IMR-90 (cell line): ENCODE results near the gene SPARC. TPM values are rescaled to one million over a fixed set of nuclear protein-coding genes. Genes with fewer than 3 reads are reported as not detected.
A peak's percentile ranks its signal among the peaks of the same experiment; 100 is the strongest.

Experiments
- ATAC-seq: fragments of 200-7000 bp; cut with Tn5 transposase; 2 replicates; pipeline ENCODE4 v1.9.1; 2020; ENCODE audit warnings: low read depth, mild to moderate bottlenecking, moderate library complexity
- BruUV-seq: library from RNA; stranded (reverse); fragments of 400-500 nt; replicated peaks from 2 replicates; lab custom pipeline; 2021; lab: Mats Ljungman, UMichigan
- CTCF ChIA-PET: fragments of 300-600 bp; formaldehyde crosslinking; extraction: SDS; loops from one replicate; lab custom pipeline; 2021; ENCODE audit warnings: antibody characterized with exemption; lab: Yijun Ruan, JAX
- POLR2A ChIA-PET: fragments of 300-600 bp; sonication (Branson Sonifier 250); formaldehyde crosslinking; loops from one replicate; lab custom pipeline; 2022; ENCODE audit warnings: antibody characterized with exemption; ENCODE audit not compliant: unreplicated experiment; lab: Charles Lee
- DNase-seq: peaks from one replicate; pipeline ENCODE4 v3.0.0; 2013
- H2AFZ ChIP-seq: replicated peaks from 2 replicates; pipeline ENCODE3; 2013; ENCODE audit warnings: low read length, mild to moderate bottlenecking; ENCODE audit not compliant: poor library complexity
- H2AK5ac ChIP-seq: 2 replicates; pipeline ENCODE4 v1.6.1; 2013; ENCODE audit warnings: low read depth, low read length, inconsistent platforms
- H2AK9ac ChIP-seq: replicated peaks from 2 replicates; pipeline ENCODE3; 2013; ENCODE audit warnings: mild to moderate bottlenecking, low read depth, low read length, moderate library complexity; ENCODE audit not compliant: poor library complexity
- H2BK120ac ChIP-seq: 2 replicates; pipeline ENCODE4 v1.6.1; 2013; ENCODE audit warnings: low read depth, low read length, inconsistent platforms
- H2BK15ac ChIP-seq: 3 replicates; pipeline ENCODE4 v1.6.1; 2013; ENCODE audit warnings: low read depth, low read length, inconsistent platforms
- H2BK20ac ChIP-seq: 2 replicates; pipeline ENCODE4 v1.6.1; 2013; ENCODE audit warnings: low read depth, mild to moderate bottlenecking, inconsistent platforms, low read length, moderate library complexity
- H2BK5ac ChIP-seq: 2 replicates; pipeline ENCODE4 v1.6.1; 2013; ENCODE audit warnings: mild to moderate bottlenecking, low read depth, low read length, inconsistent platforms; ENCODE audit not compliant: poor library complexity, severe bottlenecking
- H3K14ac ChIP-seq: replicated peaks from 2 replicates; pipeline ENCODE4 v1.6.1; 2013; ENCODE audit warnings: low read depth, low read length, inconsistent platforms
- H3K18ac ChIP-seq: 2 replicates; pipeline ENCODE4 v1.6.1; 2013; ENCODE audit warnings: low read depth, low read length, control low read depth
- H3K23ac ChIP-seq: 2 replicates; pipeline ENCODE4 v1.6.1; 2013; ENCODE audit warnings: low read depth, low read length, inconsistent platforms
- H3K27ac ChIP-seq: 2 replicates; pipeline ENCODE4 v1.5.1; 2013; ENCODE audit warnings: mild to moderate bottlenecking, control low read depth, low read length; ENCODE audit not compliant: insufficient read depth
- H3K27me3 ChIP-seq: 2 replicates; pipeline ENCODE4 v1.6.1; 2013; ENCODE audit warnings: low read length; ENCODE audit not compliant: control insufficient read depth, insufficient read depth
- H3K36me3 ChIP-seq: 2 replicates; pipeline ENCODE4 v1.6.1; 2013; ENCODE audit warnings: low read length, mixed read lengths; ENCODE audit not compliant: control insufficient read depth, insufficient read depth
- H3K4ac ChIP-seq: 2 replicates; pipeline ENCODE4 v1.6.1; 2013; ENCODE audit warnings: low read depth, low read length, inconsistent platforms
- H3K4me1 ChIP-seq: 2 replicates; pipeline ENCODE4 v1.6.1; 2013; ENCODE audit warnings: low read length, mixed read lengths; ENCODE audit not compliant: control insufficient read depth, insufficient read depth
- H3K4me2 ChIP-seq: 2 replicates; pipeline ENCODE4 v1.6.1; 2013; ENCODE audit warnings: low read depth, mild to moderate bottlenecking, control low read depth, low read length, moderate library complexity
- H3K4me3 ChIP-seq: 2 replicates; pipeline ENCODE4 v1.5.1; 2013; ENCODE audit warnings: low read depth, mild to moderate bottlenecking, control low read depth, low read length, moderate library complexity; ENCODE audit not compliant: insufficient read depth
- H3K56ac ChIP-seq: 2 replicates; pipeline ENCODE4 v1.6.1; 2013; ENCODE audit warnings: low read length, inconsistent platforms; ENCODE audit not compliant: insufficient read depth; ENCODE audit errors: extremely low read depth
- H3K79me1 ChIP-seq, 2 experiments: 2 replicates each; pipeline ENCODE4 v1.6.1; 2013; ENCODE audit warnings: low read length in 2 of 2, inconsistent platforms in 1 of 2, low read depth in 1 of 2
- H3K9ac ChIP-seq: 2 replicates; pipeline ENCODE4 v1.6.1; 2013; ENCODE audit warnings: low read depth, low read length, control low read depth
- H3K9me1 ChIP-seq: 2 replicates; pipeline ENCODE4 v1.6.1; 2013; ENCODE audit warnings: low read length, inconsistent platforms; ENCODE audit not compliant: insufficient read depth
- H3K9me3 ChIP-seq: 2 replicates; pipeline ENCODE4 v1.6.1; 2013; ENCODE audit warnings: low read length; ENCODE audit not compliant: control insufficient read depth, insufficient read depth
- H4K20me1 ChIP-seq: 2 replicates; pipeline ENCODE4 v1.6.1; 2013; ENCODE audit warnings: low read length, inconsistent platforms; ENCODE audit not compliant: insufficient read depth
- H4K5ac ChIP-seq: 2 replicates; pipeline ENCODE4 v1.6.1; 2013; ENCODE audit warnings: mild to moderate bottlenecking, low read depth, low read length, control low read depth
- H4K8ac ChIP-seq, 2 experiments: 2 replicates each; pipeline ENCODE4 v1.6.1; 2013; ENCODE audit warnings: low read depth in 2 of 2, low read length in 2 of 2, control low read depth in 1 of 2, inconsistent platforms in 1 of 2
- H4K91ac ChIP-seq: 2 replicates; pipeline ENCODE4 v1.6.1; 2013; ENCODE audit warnings: low read depth, low read length, inconsistent platforms; ENCODE audit not compliant: insufficient read depth
- BHLHE40 ChIP-seq: fragments of 150-350 bp; IDR thresholded peaks from 2 replicates; pipeline ENCODE4 v1.6.1; 2016; ENCODE audit warnings: mild to moderate bottlenecking, low read depth, low read length
- CEBPB ChIP-seq: IDR thresholded peaks from 2 replicates; pipeline ENCODE4 v1.6.1; 2012; ENCODE audit warnings: low read depth, low read length, improper control_type of control experiment
- CHD1 ChIP-seq: IDR thresholded peaks from 2 replicates; pipeline ENCODE4 v1.6.1; 2012; ENCODE audit warnings: low read depth, low read length, improper control_type of control experiment
- CTCF ChIP-seq: conservative IDR thresholded peaks from 2 replicates; pipeline ENCODE4 v1.5.1; 2012; ENCODE audit warnings: mild to moderate bottlenecking, low read depth, low read length, improper control_type of control experiment
- ELK1 ChIP-seq: fragments of 150-350 bp; IDR thresholded peaks from 2 replicates; pipeline ENCODE4 v1.6.1; 2016; ENCODE audit warnings: low read depth, mild to moderate bottlenecking, low read length, moderate library complexity, borderline replicate concordance
- FOS ChIP-seq: fragments of 150-350 bp; IDR thresholded peaks from 2 replicates; pipeline ENCODE4 v1.6.1; 2016; ENCODE audit warnings: low read depth, low read length
- MAFK ChIP-seq: IDR thresholded peaks from 2 replicates; pipeline ENCODE4 v1.6.1; 2012; ENCODE audit warnings: low read depth, low read length, improper control_type of control experiment
- MAZ ChIP-seq: IDR thresholded peaks from 2 replicates; pipeline ENCODE4 v1.6.1; 2012; ENCODE audit warnings: low read depth, mild to moderate bottlenecking, low read length, improper control_type of control experiment, moderate library complexity, borderline replicate concordance
- MXI1 ChIP-seq: IDR thresholded peaks from 2 replicates; pipeline ENCODE4 v1.6.1; 2012; ENCODE audit warnings: low read depth, mild to moderate bottlenecking, low read length, moderate library complexity, borderline replicate concordance
- NFE2L2 ChIP-seq: fragments of 150-350 bp; IDR thresholded peaks from 2 replicates; pipeline ENCODE4 v1.6.1; 2016; ENCODE audit warnings: low read depth, mild to moderate bottlenecking, low read length
- POLR2A ChIP-seq: IDR thresholded peaks from 2 replicates; pipeline ENCODE4 v1.6.1; 2012; ENCODE audit warnings: mild to moderate bottlenecking, low read depth, low read length
- RAD21 ChIP-seq: IDR thresholded peaks from 2 replicates; pipeline ENCODE4 v1.6.1; 2012; ENCODE audit warnings: low read length, improper control_type of control experiment
- RCOR1 ChIP-seq: IDR thresholded peaks from 2 replicates; pipeline ENCODE4 v1.6.1; 2012; ENCODE audit warnings: mild to moderate bottlenecking, low read length, improper control_type of control experiment; ENCODE audit not compliant: insufficient replicate concordance
- RFX5 ChIP-seq: IDR thresholded peaks from 2 replicates; pipeline ENCODE4 v1.8.0; 2012; ENCODE audit warnings: low read depth, mild to moderate bottlenecking, low read length, moderate library complexity
- SMC3 ChIP-seq: fragments of 150-350 bp; IDR thresholded peaks from 2 replicates; pipeline ENCODE4 v1.6.1; 2016; ENCODE audit warnings: low read depth, mild to moderate bottlenecking, antibody characterized with exemption, low read length, moderate library complexity
- USF2 ChIP-seq: fragments of 150-350 bp; IDR thresholded peaks from 2 replicates; pipeline ENCODE4 v1.6.1; 2017; ENCODE audit warnings: mild to moderate bottlenecking, antibody characterized with exemption, low read length, low read depth
- WGBS, 2 experiments: methylation state at CpG; one replicate each; pipeline versions ENCODE4 v1.1.5 to v1.1.7; 2013; ENCODE audit warnings: missing lambda C conversion rate in 2 of 2; ENCODE audit not compliant: insufficient read length in 1 of 2; ENCODE audit errors: extremely low coverage in 2 of 2; 5-methylcytosine and 5-hydroxymethylcytosine counted together
- dilution Hi-C: fragments of 300-500 bp; cut with HindIII; formaldehyde crosslinking; loops from one replicate; pipeline ENCODE4 v1.14.3; 2018; ENCODE audit warnings: low sequenced_read_pairs; ENCODE audit not compliant: unreplicated experiment
- in situ Hi-C: fragments of 300-500 bp; cut with MboI; formaldehyde crosslinking; loops from 3 replicates; pipeline ENCODE4 v1.14.3; 2019; ENCODE audit warnings: low sequenced_read_pairs, inconsistent platforms, mixed read lengths
- intact Hi-C: fragments of 100-400 bp; cut with micrococcal nuclease; formaldehyde crosslinking; loops from 2 replicates; pipeline ENCODE4 v1.10.0; 2022
- polyA plus RNA-seq, 3 experiments: library from polyadenylated mRNA; depleted of rRNA; stranded (reverse); fragments of >200 nt; gene quantifications; 2 replicates each; pipeline ENCODE4 v1.2.3, GENCODE V29; 2012; ENCODE audit warnings: low replicate concordance in 1 of 3
- total RNA-seq: library from RNA; depleted of rRNA; stranded (reverse); fragments of >200 nt; gene quantifications from 2 replicates; pipeline ENCODE4 v1.2.3, GENCODE V29; 2012

The SPARC gene
- total and polyA plus RNA-seq, 2 of the 4 experiments (the other 2 are of a cell fraction): 1,186 to 4,692 TPM

- Histone ChIP-seq H2AK5ac (peak overlapping the region; percentile 2; the same call in 1 of the 2 replicates), H3K4me3 (no peak overlapping the region), H2AK9ac (no peak overlapping the region), H3K27ac (no peak overlapping the region), H2BK15ac (no peak overlapping the region), H3K4me2 (no peak overlapping the region), H3K4me1 (no peaks in the 10 kb centered on the region), H4K8ac (peak overlapping the region in 1 of 2 experiments; percentile 38; a peak in 1 of 4 replicates), H4K5ac (no peak overlapping the region), H3K36me3 (no peaks in the 10 kb centered on the region), H3K27me3 (no peaks in the 10 kb centered on the region), H4K91ac (no peak overlapping the region), H2BK120ac (peak overlapping the region; percentile 13), H2AFZ (no peak overlapping the region), H3K18ac (no peak overlapping the region), H3K9me1 (peaks cover 4% of the 10 kb centered on the region; the same call in 1 of the 2 replicates), H3K9me3 (no peaks in the 10 kb centered on the region), H3K23ac (no peak overlapping the region), H3K56ac (no peak overlapping the region), H3K9ac (no peak overlapping the region), H3K14ac (peak overlapping the region; percentile 37; the same call in 1 of the 2 replicates), H2BK20ac (peak overlapping the region; percentile 34; the same call in 1 of the 2 replicates), H3K4ac (peak overlapping the region; percentile 29; the same call in 1 of the 2 replicates), H4K20me1 (no peaks in the 10 kb centered on the region), H2BK5ac (no peak overlapping the region), H3K79me1 (no peaks in the 10 kb centered on the region)
- TF ChIP-seq FOS (no peak), MAZ (no peak), MAFK (no peak), CEBPB (no peak), RAD21 (no peak), ELK1 (no peak), USF2 (no peak), CTCF (no peak), POLR2A (no peak), MXI1 (no peak), NFE2L2 (no peak), BHLHE40 (no peak), CHD1 (no peak), RCOR1 (no peak), SMC3 (no peak), RFX5 (no peak)
- no TSS peak for BruUV-seq
- no peak for DNase-seq
- intact Hi-C loops (no loop called here), in situ Hi-C loops (no loop called here), dilution Hi-C loops (no loop called here)
- ATAC-seq: peak; percentile 79
- POLR2A ChIA-PET: interaction anchor here (1.2 to 1.8 kb wide), 3 partner anchors 9 to 23 kb away, joined by 5 to 9 read pairs (median 5); partner anchors contain the start of gene SPARC
- no CpG with 5 or more reads among the region's 2 CpGs for WGBS, 2 experiments
- CTCF ChIA-PET: interaction anchor here (0.7 to 1.2 kb wide), 2 partner anchors 24 to 30 kb away, joined by 4 to 5 read pairs; no protein-coding TSS in a partner anchor
Measured at GRCh38 chr5:151707567-151707966, 20.9 kb upstream of the SPARC start.
